Colonic mucosa (tissue), 4 donors: ENCODE data around the gene IL17B. TPM values are rescaled to one million over a fixed set of nuclear protein-coding genes. Genes with fewer than 3 reads are reported as not detected.
A peak's percentile ranks its signal among the peaks of the same experiment; 100 is the strongest.

Experiments
- DNase-seq: peaks from one replicate; pipeline ENCODE4 v3.0.0-alpha.2; 2020
- H3K27ac ChIP-seq: fragments of 200-600 bp; one replicate; pipeline ENCODE4 v1.8.0; 2021
- H3K27me3 ChIP-seq: fragments of 200-600 bp; one replicate; pipeline ENCODE4 v1.8.0; 2021
- H3K36me3 ChIP-seq: fragments of 200-600 bp; one replicate; pipeline ENCODE4 v1.8.0; 2021
- H3K4me1 ChIP-seq: fragments of 200-600 bp; one replicate; pipeline ENCODE4 v1.8.0; 2021; ENCODE audit warnings: mild to moderate bottlenecking
- H3K4me3 ChIP-seq: fragments of 200-600 bp; one replicate; pipeline ENCODE4 v1.8.0; 2021
- H3K9ac ChIP-seq, 2 donors: one replicate each; pipeline ENCODE4 v1.7.0; 2013; ENCODE audit warnings: control low read depth in 2 of 2, low read depth in 2 of 2, low read length in 2 of 2
- H3K9me3 ChIP-seq: fragments of 200-600 bp; one replicate; pipeline ENCODE4 v1.8.0; 2021
- intact Hi-C: fragments of 100-400 bp; cut with DNase I; formaldehyde crosslinking; loops from one replicate; pipeline ENCODE4 v1.14.1; 2022
- total RNA-seq, 2 donors: library from RNA; stranded (reverse); fragmentation: NEBNext Ultra II Directional in 1 of 2; extraction: Animal tissue kit (Norgen Biotek cat#: 25700) in 1 of 2; gene quantifications; one replicate each; pipeline ENCODE4 v1.2.1, GENCODE V29; 2021
- TF ChIP-seq, protein P1 (sequence below): fragments of 200-600 bp; IDR thresholded peaks from one replicate; pipeline ENCODE4 v1.8.0; 2022; ENCODE audit warnings: antibody characterized with exemption, mild to moderate bottlenecking
- donor health status: healthy.
- donor health status: DM: no; HTN: no; CAD: no.
- donor health status: DM: no; HTN: no; CAD: no.

The IL17B gene
- total RNA-seq, 2 donors from 2014 or later, result 0.42 TPM; not detected in 1

GRCh38 chr5:149417711-149418368, 38.7 kb upstream of the IL17B start:
- intact Hi-C loops, result no loop called here
- H3K27ac ChIP-seq, result peak overlapping the region; percentile 65
- DNase-seq, result no peak
- H3K4me1 ChIP-seq, result no peaks in the 10 kb centered on the region
- TF ChIP-seq, protein P1, sequence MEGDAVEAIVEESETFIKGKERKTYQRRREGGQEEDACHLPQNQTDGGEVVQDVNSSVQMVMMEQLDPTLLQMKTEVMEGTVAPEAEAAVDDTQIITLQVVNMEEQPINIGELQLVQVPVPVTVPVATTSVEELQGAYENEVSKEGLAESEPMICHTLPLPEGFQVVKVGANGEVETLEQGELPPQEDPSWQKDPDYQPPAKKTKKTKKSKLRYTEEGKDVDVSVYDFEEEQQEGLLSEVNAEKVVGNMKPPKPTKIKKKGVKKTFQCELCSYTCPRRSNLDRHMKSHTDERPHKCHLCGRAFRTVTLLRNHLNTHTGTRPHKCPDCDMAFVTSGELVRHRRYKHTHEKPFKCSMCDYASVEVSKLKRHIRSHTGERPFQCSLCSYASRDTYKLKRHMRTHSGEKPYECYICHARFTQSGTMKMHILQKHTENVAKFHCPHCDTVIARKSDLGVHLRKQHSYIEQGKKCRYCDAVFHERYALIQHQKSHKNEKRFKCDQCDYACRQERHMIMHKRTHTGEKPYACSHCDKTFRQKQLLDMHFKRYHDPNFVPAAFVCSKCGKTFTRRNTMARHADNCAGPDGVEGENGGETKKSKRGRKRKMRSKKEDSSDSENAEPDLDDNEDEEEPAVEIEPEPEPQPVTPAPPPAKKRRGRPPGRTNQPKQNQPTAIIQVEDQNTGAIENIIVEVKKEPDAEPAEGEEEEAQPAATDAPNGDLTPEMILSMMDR, result no peak
- H3K36me3 ChIP-seq, result no peaks in the 10 kb centered on the region
- H3K9ac ChIP-seq, result peak overlapping the region; percentile 20 to 28
- H3K27me3 ChIP-seq, result no peaks in the 10 kb centered on the region
- no peak overlapping the region for H3K4me3 ChIP-seq
- no peaks in the 10 kb centered on the region for H3K9me3 ChIP-seq

DNA sequence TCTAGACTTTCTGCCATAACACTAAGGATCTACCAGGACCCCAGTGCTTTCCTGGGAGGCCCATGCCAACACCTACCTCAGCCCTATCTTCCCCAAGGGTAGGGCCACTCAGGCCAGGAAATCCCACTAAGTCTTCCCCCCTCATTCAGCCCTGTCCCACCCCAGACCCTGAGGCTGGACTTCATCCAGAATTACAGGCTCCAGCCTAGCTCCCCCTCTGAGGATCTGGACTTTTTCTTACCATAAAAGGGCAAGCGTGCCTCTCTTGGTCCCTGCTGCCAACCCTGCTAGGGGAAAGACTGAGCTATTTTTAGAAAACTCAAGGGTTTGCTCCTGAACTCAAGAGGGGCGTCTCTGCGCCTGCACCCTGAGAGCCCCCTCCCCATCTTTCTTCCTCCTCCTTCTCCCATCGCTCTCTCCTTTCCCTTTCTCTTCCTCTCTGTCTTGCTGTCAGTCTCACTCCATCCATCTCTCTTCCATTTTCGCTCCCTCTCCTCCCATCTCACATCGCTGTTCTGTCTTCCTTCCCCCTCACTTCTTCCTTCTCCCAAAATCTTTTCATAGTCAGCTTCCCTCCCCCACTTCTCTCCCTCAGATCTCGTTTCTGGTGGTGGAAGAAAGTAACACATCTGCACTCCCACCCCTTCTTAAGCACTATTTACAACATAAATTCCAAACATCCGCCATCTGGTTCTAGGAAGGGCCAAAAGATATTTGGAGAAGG, 38.1 kb upstream of the IL17B start:
- peak overlapping the region; percentile 65 for H3K27ac ChIP-seq
- no peaks in the 10 kb centered on the region for H3K4me1 ChIP-seq
- no peak for DNase-seq
- H3K27me3 ChIP-seq, result no peaks in the 10 kb centered on the region
- no peaks in the 10 kb centered on the region for H3K36me3 ChIP-seq
- intact Hi-C loops, result no loop called here
- H3K9ac ChIP-seq, result peak overlapping the region in 1 of 2 donors; percentile 41
- H3K9me3 ChIP-seq, result no peaks in the 10 kb centered on the region
- TF ChIP-seq, protein P1, result no peak
- H3K4me3 ChIP-seq, result no peak overlapping the region

DNA sequence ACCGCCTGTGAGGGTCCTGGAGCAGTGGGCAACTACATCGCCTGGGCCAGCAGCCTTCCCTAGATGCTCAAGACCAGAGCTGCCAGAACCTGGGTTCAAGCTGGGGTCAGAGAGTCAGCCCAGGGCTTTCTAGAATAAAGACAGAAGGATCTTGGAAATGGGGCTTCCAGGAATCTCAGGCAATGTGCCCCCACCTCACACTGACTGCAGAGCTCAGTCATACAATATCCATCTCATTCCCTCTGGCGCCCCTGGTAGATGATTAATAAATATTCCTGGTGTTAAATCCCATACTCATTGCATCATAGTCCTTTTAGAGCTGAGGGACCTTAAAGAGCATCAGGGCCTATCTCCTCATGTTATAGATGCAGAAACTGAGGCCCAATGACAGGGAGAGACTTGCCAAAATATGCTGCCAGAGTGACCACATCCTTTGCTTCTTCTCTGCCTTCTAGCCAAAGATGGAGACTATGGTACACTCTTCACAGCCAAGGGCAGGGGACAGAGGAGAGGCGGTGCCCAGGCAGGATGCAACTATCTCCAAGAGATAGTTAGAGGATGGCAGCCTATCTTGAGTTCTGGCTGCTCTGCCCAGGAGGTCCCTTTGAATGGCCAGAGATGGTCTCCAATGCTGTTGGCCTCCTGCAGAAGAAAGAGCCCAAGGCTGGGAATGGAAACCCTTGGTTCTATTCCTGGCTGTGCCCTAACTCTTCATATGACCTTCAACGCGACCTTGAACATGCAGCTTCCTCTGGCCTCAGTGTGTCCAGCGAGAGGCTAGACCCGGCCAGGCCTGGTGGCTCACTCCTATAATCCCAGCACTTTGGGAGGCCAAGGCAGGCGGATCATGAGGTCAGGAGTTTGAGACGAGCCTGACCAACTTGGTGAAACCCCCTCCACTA, 36.2 kb upstream of the IL17B start:
- no peak for DNase-seq
- Histone ChIP-seq H3K9ac (peak overlapping the region; percentile 6 to 22), H3K9me3 (no peaks in the 10 kb centered on the region), H3K27me3 (no peaks in the 10 kb centered on the region), H3K4me1 (no peaks in the 10 kb centered on the region), H3K27ac (peak overlapping the region; percentile 65), H3K36me3 (no peaks in the 10 kb centered on the region), H3K4me3 (no peak overlapping the region)
- intact Hi-C loops, result no loop called here
- TF ChIP-seq, protein P1, result no peak

- Histone ChIP-seq H3K36me3 (no peaks in the 10 kb centered on the region), H3K4me1 (no peaks in the 10 kb centered on the region), H3K27ac (peak overlapping the region; percentile 65), H3K9ac (peak overlapping the region; percentile 6 to 22), H3K27me3 (no peaks in the 10 kb centered on the region), H3K9me3 (no peaks in the 10 kb centered on the region), H3K4me3 (no peak overlapping the region)
- no peak for DNase-seq
- TF ChIP-seq, protein P1, result no peak
- intact Hi-C loops, result no loop called here
Observed at GRCh38 chr5:149414405-149415065, 35.4 kb upstream of the IL17B start.
